NOMO-1 (cell line): Measurements from ENCODE around the gene MOCS2.

ENCODE experiments used
- DNase-seq, 2 experiments: peaks; one replicate each; lab custom pipeline; 2025; ENCODE audit not compliant: unreplicated experiment in 2 of 2; lab: John Stamatoyannopoulos, UW

MOCS2 gene

GRCh38 chr5:53055365-53055764 is 54.2 kb downstream of the MOCS2 start:
- DNase-seq: no peak

- no peak for DNase-seq
Measured at GRCh38 chr5:53053364-53053763, 56.2 kb downstream of the MOCS2 start.

- DNase-seq: no peak
Measured at GRCh38 chr5:53052499-53052898, 57.1 kb downstream of the MOCS2 start.

- DNase-seq: no peak
Measured at GRCh38 chr5:53048248-53048647, 61.3 kb downstream of the MOCS2 start.
